DND-41 (cell line): Measurements from ENCODE around the gene TP53.
A peak's percentile ranks its signal among the peaks of the same experiment; 100 is the strongest.

Source experiments
- ATAC-seq: fragments of 200-7000 bp; cut with Tn5 transposase; 3 replicates; pipeline ENCODE4 v1.9.1; 2021; ENCODE audit warnings: low read depth; ENCODE audit not compliant: insufficient read depth
- DNase-seq: peaks from one replicate; pipeline ENCODE4 v3.0.0-alpha.2; 2020
- H2AFZ ChIP-seq: 2 replicates; pipeline ENCODE4 v1.6.0; 2012; ENCODE audit warnings: low read depth, low read length
- H3K27ac ChIP-seq: 2 replicates; pipeline ENCODE4 v1.5.1; 2012; ENCODE audit warnings: low read length, inconsistent platforms
- H3K27me3 ChIP-seq: fragments of 200-600 bp; sonication (generic); 2 replicates; pipeline ENCODE4 v1.6.0; 2012; ENCODE audit warnings: low read length, mild to moderate bottlenecking, inconsistent platforms; ENCODE audit not compliant: insufficient read depth, poor library complexity
- H3K36me3 ChIP-seq: 2 replicates; pipeline ENCODE4 v1.5.1; 2012; ENCODE audit warnings: low read length, inconsistent platforms; ENCODE audit not compliant: insufficient read depth
- H3K4me1 ChIP-seq: 2 replicates; pipeline ENCODE4 v1.5.1; 2012; ENCODE audit warnings: mild to moderate bottlenecking, low read length; ENCODE audit not compliant: insufficient read depth
- H3K4me2 ChIP-seq: 2 replicates; pipeline ENCODE4 v1.6.0; 2012; ENCODE audit warnings: mild to moderate bottlenecking, moderate library complexity, low read length, inconsistent platforms; ENCODE audit not compliant: insufficient read depth
- H3K4me3 ChIP-seq, 2 experiments: fragments of 200-600 bp in 1 of 2; shearing (Covaris generic) in 1 of 2; 2 replicates each; pipeline ENCODE4 v1.5.1; 2012 to 2016; ENCODE audit warnings: inconsistent platforms in 2 of 2, low read length in 2 of 2, mild to moderate bottlenecking in 2 of 2, low read depth in 1 of 2, moderate library complexity in 1 of 2
- H3K79me2 ChIP-seq: 2 replicates; pipeline ENCODE4 v1.6.0; 2012; ENCODE audit warnings: low read length, inconsistent platforms; ENCODE audit not compliant: insufficient read depth
- H3K9ac ChIP-seq: 2 replicates; pipeline ENCODE4 v1.6.0; 2012; ENCODE audit warnings: low read depth, mild to moderate bottlenecking, inconsistent platforms, low read length, moderate library complexity
- H3K9me3 ChIP-seq: 2 replicates; pipeline ENCODE4 v1.5.1; 2012; ENCODE audit warnings: low read length, moderate library complexity, mild to moderate bottlenecking, inconsistent platforms; ENCODE audit not compliant: insufficient read depth, severe bottlenecking
- H4K20me1 ChIP-seq: 2 replicates; pipeline ENCODE4 v1.6.0; 2012; ENCODE audit warnings: low read length; ENCODE audit not compliant: insufficient read depth
- EZH2 ChIP-seq: IDR thresholded peaks from 3 replicates; pipeline ENCODE4 v1.6.1; 2012; ENCODE audit warnings: borderline replicate concordance, low read depth, mild to moderate bottlenecking, moderate library complexity, low read length, inconsistent platforms; ENCODE audit not compliant: severe bottlenecking
- TF ChIP-seq, protein P1 (sequence below): IDR thresholded peaks from 2 replicates; pipeline ENCODE4 v1.5.1; 2012; ENCODE audit warnings: borderline replicate concordance, low read length, moderate library complexity, mild to moderate bottlenecking; ENCODE audit not compliant: poor library complexity, severe bottlenecking; ENCODE audit errors: extremely low read depth

TP53 gene

DNA sequence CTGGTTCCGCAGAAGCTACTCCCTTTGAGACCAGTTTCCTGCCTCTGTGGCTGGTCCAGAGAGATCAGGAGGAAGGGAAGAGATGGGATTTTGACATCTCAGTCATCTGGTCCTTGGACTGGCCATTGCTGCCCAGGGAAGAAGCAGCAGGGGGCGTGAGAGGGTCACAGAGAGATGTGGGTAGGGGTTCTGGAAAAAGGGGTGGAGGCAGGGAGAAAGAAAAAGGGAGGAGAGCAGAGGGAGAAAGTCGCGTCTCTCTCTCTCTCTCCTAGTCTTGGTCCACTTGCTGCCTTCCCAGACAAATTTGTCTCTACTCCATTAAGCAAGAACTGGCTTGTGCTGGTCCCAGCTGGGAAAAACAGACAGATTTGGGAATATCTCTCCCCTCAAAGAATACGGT lies 52.9 kb downstream of the TP53 start:
- Histone ChIP-seq H3K4me2 (no peak overlapping the region), H3K9ac (no peak overlapping the region), H3K27ac (no peak overlapping the region), H3K79me2 (no peaks in the 10 kb centered on the region), H4K20me1 (no peaks in the 10 kb centered on the region; the same call in 1 of the 2 replicates), H3K4me3 (no peak overlapping the region), H3K27me3 (no peaks in the 10 kb centered on the region), H3K9me3 (no peaks in the 10 kb centered on the region), H3K4me1 (no peaks in the 10 kb centered on the region), H3K36me3 (no peaks in the 10 kb centered on the region), H2AFZ (no peak overlapping the region)
- TF ChIP-seq EZH2: no peak
- TF ChIP-seq, protein P1, sequence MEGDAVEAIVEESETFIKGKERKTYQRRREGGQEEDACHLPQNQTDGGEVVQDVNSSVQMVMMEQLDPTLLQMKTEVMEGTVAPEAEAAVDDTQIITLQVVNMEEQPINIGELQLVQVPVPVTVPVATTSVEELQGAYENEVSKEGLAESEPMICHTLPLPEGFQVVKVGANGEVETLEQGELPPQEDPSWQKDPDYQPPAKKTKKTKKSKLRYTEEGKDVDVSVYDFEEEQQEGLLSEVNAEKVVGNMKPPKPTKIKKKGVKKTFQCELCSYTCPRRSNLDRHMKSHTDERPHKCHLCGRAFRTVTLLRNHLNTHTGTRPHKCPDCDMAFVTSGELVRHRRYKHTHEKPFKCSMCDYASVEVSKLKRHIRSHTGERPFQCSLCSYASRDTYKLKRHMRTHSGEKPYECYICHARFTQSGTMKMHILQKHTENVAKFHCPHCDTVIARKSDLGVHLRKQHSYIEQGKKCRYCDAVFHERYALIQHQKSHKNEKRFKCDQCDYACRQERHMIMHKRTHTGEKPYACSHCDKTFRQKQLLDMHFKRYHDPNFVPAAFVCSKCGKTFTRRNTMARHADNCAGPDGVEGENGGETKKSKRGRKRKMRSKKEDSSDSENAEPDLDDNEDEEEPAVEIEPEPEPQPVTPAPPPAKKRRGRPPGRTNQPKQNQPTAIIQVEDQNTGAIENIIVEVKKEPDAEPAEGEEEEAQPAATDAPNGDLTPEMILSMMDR: peak; percentile 51
- peak; percentile 37 for DNase-seq
- ATAC-seq: no peak

DNA sequence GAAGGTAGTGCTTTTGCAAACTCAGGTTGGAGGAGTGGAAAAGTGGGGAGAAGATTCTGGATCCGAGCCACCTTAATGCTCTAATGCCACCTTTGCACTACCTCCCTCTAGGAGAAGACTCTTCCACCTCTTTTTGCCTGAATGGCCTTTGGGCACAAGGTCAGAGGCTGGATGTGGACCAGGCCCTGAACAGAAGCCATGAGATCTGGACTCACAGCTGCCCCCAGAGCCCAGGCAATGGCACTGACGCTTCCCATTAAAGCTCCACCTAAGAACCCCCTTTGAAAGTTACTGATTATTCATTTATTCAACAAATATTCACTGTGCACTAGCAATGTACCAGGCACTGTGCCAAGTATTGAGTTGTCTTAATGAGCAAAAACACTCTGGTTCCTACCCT lies 54.2 kb downstream of the TP53 start:
- no peak overlapping the region for H2AFZ ChIP-seq

DNA sequence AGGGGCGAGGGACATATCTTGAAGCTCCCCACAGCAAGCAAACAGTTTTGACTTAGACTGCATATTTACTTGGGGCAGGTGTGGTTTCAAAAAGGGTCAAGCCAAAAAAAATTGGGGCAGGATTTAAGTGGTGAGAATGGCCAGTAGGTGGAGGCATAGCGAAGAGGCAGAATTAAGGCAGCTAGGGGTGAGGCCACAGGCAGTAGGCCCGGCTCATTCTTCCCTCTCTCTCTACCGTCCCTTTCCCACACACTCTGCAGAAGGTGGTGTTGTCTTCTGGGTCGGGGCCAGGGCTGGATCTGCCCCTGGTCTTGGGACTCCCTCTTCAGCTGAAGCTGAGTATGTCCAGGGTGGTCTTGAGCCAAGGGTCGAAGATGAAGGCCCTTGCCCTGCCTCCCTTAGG lies 54.8 kb downstream of the TP53 start:
- no peak; the same call in 2 of the 3 replicates for ATAC-seq

More for the DNA sequence above, 54.2 kb downstream of the TP53 start:
- Histone ChIP-seq H3K79me2 (no peaks in the 10 kb centered on the region), H3K27ac (no peak overlapping the region), H3K27me3 (no peaks in the 10 kb centered on the region), H3K4me1 (peaks cover 5% of the 10 kb centered on the region; the same call in 1 of the 2 replicates), H4K20me1 (no peaks in the 10 kb centered on the region; the same call in 1 of the 2 replicates), H3K4me3 (no peak overlapping the region), H3K36me3 (no peaks in the 10 kb centered on the region), H3K4me2 (no peak overlapping the region), H3K9ac (no peak overlapping the region), H3K9me3 (no peaks in the 10 kb centered on the region)
- ATAC-seq: no peak
- no peak for TF ChIP-seq EZH2
- TF ChIP-seq, protein P1: peak; percentile 6
- no peak for DNase-seq

More for the DNA sequence above, 54.8 kb downstream of the TP53 start:
- Histone ChIP-seq H3K27me3 (no peaks in the 10 kb centered on the region), H3K27ac (no peak overlapping the region), H3K4me2 (no peak overlapping the region), H3K79me2 (no peaks in the 10 kb centered on the region), H4K20me1 (no peaks in the 10 kb centered on the region; the same call in 1 of the 2 replicates), H3K4me3 (no peak overlapping the region), H3K9me3 (no peaks in the 10 kb centered on the region), H3K9ac (no peak overlapping the region), H3K4me1 (peaks cover 9% of the 10 kb centered on the region), H2AFZ (no peak overlapping the region), H3K36me3 (no peaks in the 10 kb centered on the region)
- peak; percentile 36 for DNase-seq
- TF ChIP-seq, protein P1: peak; percentile 69
- no peak for TF ChIP-seq EZH2
